AG10803 (cell line): Measurements from ENCODE around the gene ODC1.

ENCODE experiments used
- DNase-seq: peaks from one replicate; pipeline ENCODE4 v3.0.0; 2010; ENCODE audit warnings: low read depth
- H3K4me3 ChIP-seq: 2 replicates; pipeline ENCODE4 v1.5.1; 2011; ENCODE audit warnings: mild to moderate bottlenecking, low read length, control low read depth
- TF ChIP-seq, protein P1 (sequence below): conservative IDR thresholded peaks from 2 replicates; pipeline ENCODE4 v1.5.1; 2011; ENCODE audit warnings: mild to moderate bottlenecking, low read length, control low read depth, inconsistent platforms

ODC1 gene

GRCh38 chr2:10397878-10398277 lies 50.2 kb downstream of the ODC1 start:
- DNase-seq: no peak

GRCh38 chr2:10397297-10397875 lies 50.7 kb downstream of the ODC1 start:
- TF ChIP-seq, protein P1, sequence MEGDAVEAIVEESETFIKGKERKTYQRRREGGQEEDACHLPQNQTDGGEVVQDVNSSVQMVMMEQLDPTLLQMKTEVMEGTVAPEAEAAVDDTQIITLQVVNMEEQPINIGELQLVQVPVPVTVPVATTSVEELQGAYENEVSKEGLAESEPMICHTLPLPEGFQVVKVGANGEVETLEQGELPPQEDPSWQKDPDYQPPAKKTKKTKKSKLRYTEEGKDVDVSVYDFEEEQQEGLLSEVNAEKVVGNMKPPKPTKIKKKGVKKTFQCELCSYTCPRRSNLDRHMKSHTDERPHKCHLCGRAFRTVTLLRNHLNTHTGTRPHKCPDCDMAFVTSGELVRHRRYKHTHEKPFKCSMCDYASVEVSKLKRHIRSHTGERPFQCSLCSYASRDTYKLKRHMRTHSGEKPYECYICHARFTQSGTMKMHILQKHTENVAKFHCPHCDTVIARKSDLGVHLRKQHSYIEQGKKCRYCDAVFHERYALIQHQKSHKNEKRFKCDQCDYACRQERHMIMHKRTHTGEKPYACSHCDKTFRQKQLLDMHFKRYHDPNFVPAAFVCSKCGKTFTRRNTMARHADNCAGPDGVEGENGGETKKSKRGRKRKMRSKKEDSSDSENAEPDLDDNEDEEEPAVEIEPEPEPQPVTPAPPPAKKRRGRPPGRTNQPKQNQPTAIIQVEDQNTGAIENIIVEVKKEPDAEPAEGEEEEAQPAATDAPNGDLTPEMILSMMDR: no peak
- no peak for DNase-seq
- H3K4me3 ChIP-seq: no peak overlapping the region

More at GRCh38 chr2:10397878-10398277, 50.2 kb downstream of the ODC1 start:
- TF ChIP-seq, protein P1: no peak
- H3K4me3 ChIP-seq: no peak overlapping the region

GRCh38 chr2:10396464-10396863 lies 51.7 kb downstream of the ODC1 start:
- no peak for DNase-seq
- H3K4me3 ChIP-seq: no peak overlapping the region
- TF ChIP-seq, protein P1: no peak

GRCh38 chr2:10395893-10396292 lies 52.2 kb downstream of the ODC1 start:
- TF ChIP-seq, protein P1: no peak
- no peak overlapping the region for H3K4me3 ChIP-seq
- no peak for DNase-seq

DNA sequence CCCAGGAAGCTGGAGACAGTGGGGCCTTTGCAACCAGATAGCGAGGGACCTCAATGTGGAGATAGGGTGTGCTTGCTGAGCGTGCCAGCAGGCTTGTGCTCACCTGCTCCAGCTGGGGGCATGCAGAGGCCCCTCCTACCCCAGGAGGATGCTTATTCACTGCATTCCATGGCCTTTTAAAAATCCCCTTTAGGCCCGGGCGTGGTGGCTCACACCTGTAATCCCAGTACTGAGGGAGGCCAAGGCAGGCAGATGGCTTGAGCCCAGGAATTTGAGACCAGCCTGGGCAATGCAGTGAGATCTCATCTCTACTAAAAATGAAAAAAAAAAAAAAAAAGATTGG lies 54.5 kb downstream of the ODC1 start:
- no peak for DNase-seq
- TF ChIP-seq, protein P1: no peak
- no peak overlapping the region for H3K4me3 ChIP-seq

GRCh38 chr2:10392951-10393639 lies 55.0 kb downstream of the ODC1 start:
- TF ChIP-seq, protein P1: no peak
- H3K4me3 ChIP-seq: no peak overlapping the region
- DNase-seq: no peak

DNA sequence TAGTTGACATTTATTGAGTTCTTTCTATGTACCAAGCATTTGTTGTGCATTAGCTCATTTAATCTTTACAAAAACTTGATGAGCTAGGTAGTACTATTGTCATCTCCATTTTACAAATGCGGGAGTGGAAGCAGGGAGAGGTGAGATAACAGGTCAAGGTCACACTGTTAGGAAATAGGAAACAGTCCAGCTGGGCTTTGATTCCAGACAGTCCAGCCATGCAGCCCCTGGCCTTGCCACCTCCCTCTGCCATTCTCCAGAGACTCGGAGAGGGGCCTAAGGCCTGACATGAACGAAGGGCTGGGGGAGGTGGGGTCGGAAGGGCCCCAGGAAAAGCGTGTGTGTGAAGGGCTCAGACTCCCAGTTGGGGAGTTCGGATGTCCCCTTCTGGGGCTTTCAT lies 55.6 kb downstream of the ODC1 start:
- no peak for DNase-seq
- TF ChIP-seq, protein P1: no peak

More for the DNA sequence above, 55.6 kb downstream of the ODC1 start:
- H3K4me3 ChIP-seq: no peak overlapping the region
